SK-N-SH treated with all-trans-retinoic acid at 6 μM for 48 hours (cell line): ENCODE data around the gene KCNQ5.

ENCODE experiments used
- ATAC-seq: fragments of 200-7000 bp; cut with Tn5 transposase; 3 replicates; pipeline ENCODE4 v1.9.1; 2020; ENCODE audit warnings: mild to moderate bottlenecking, moderate library complexity
- ARNTL ChIP-seq: fragments of 450-650 bp; formaldehyde crosslinking; IDR thresholded peaks from 2 replicates; pipeline ENCODE4 v1.5.0; 2020; ENCODE audit warnings: low read depth, mild to moderate bottlenecking, moderate library complexity, borderline replicate concordance
- CSDC2 ChIP-seq: fragments of 250-450 bp; sonication (Bioruptor Pico); IDR thresholded peaks from 2 replicates; pipeline ENCODE4 v1.5.0; 2020; ENCODE audit warnings: mild to moderate bottlenecking, moderate library complexity
- ESRRG ChIP-seq: fragments of 250-450 bp; sonication (Bioruptor Pico); IDR thresholded peaks from 2 replicates; pipeline ENCODE4 v1.6.1; 2021; ENCODE audit warnings: mild to moderate bottlenecking
- GLIS3 ChIP-seq: fragments of 250-450 bp; sonication (Bioruptor Pico); IDR thresholded peaks from 2 replicates; pipeline ENCODE4 v1.5.0; 2020; ENCODE audit warnings: mild to moderate bottlenecking, moderate library complexity
- ISL1 ChIP-seq: fragments of 250-450 bp; sonication (Bioruptor Pico); IDR thresholded peaks from 2 replicates; pipeline ENCODE4 v2.1.2; 2022; ENCODE audit warnings: mild to moderate bottlenecking, moderate library complexity
- OSR1 ChIP-seq: fragments of 250-450 bp; sonication (Bioruptor Pico); IDR thresholded peaks from 2 replicates; pipeline ENCODE4 v1.8.0; 2022; ENCODE audit warnings: moderate library complexity, mild to moderate bottlenecking, inconsistent platforms
- PPARA ChIP-seq: fragments of 250-450 bp; sonication (Bioruptor Pico); IDR thresholded peaks from 2 replicates; pipeline ENCODE4 v1.5.0; 2020; ENCODE audit warnings: mild to moderate bottlenecking, borderline replicate concordance
- RARB ChIP-seq: fragments of 250-450 bp; sonication (Bioruptor Pico); IDR thresholded peaks from 2 replicates; pipeline ENCODE4 v1.8.0; 2021; ENCODE audit warnings: mild to moderate bottlenecking, moderate library complexity
- SNAI2 ChIP-seq: fragments of 250-450 bp; sonication (Bioruptor Pico); IDR thresholded peaks from 2 replicates; pipeline ENCODE4 v1.5.0; 2020; ENCODE audit warnings: mild to moderate bottlenecking, moderate library complexity
- TCF4 ChIP-seq: fragments of 250-450 bp; sonication (Bioruptor Pico); IDR thresholded peaks from 2 replicates; pipeline ENCODE4 v1.8.0; 2021; ENCODE audit warnings: mild to moderate bottlenecking, moderate library complexity, borderline replicate concordance
- TOX ChIP-seq: fragments of 250-450 bp; sonication (Bioruptor Pico); IDR thresholded peaks from 2 replicates; pipeline ENCODE4 v1.8.0; 2021; ENCODE audit warnings: mild to moderate bottlenecking, moderate library complexity, borderline replicate concordance
- ZC3H10 ChIP-seq: fragments of 250-450 bp; sonication (Bioruptor Pico); IDR thresholded peaks from 2 replicates; pipeline ENCODE4 v1.5.1; 2021; ENCODE audit warnings: mild to moderate bottlenecking, moderate library complexity
- ZFP30 ChIP-seq: fragments of 450-650 bp; formaldehyde crosslinking; IDR thresholded peaks from 2 replicates; pipeline ENCODE4 v1.5.0; 2022; ENCODE audit warnings: mild to moderate bottlenecking, moderate library complexity
- ZNF565 ChIP-seq: fragments of 450-650 bp; formaldehyde crosslinking; conservative IDR thresholded peaks from 2 replicates; pipeline ENCODE4 v1.5.0; 2020; ENCODE audit warnings: low read depth, mild to moderate bottlenecking, moderate library complexity
- ZNF70 ChIP-seq: fragments of 450-650 bp; formaldehyde crosslinking; IDR thresholded peaks from 2 replicates; pipeline ENCODE4 v1.5.0; 2020; ENCODE audit warnings: mild to moderate bottlenecking, moderate library complexity
- ZNF8 ChIP-seq: fragments of 450-650 bp; formaldehyde crosslinking; IDR thresholded peaks from 2 replicates; pipeline ENCODE4 v1.5.0; 2020; ENCODE audit warnings: mild to moderate bottlenecking, moderate library complexity
- TF ChIP-seq, protein P1 (sequence below): fragments of 250-450 bp; sonication (Bioruptor Pico); IDR thresholded peaks from 2 replicates; pipeline ENCODE4 v1.5.0; 2020; ENCODE audit warnings: mild to moderate bottlenecking, moderate library complexity
- TF ChIP-seq, protein P2 (sequence below): fragments of 250-450 bp; sonication (Bioruptor Pico); IDR thresholded peaks from 2 replicates; pipeline ENCODE4 v1.5.1; 2020; ENCODE audit warnings: low read depth, mild to moderate bottlenecking, moderate library complexity
- TF ChIP-seq, protein P3 (sequence below): fragments of 250-450 bp; sonication (Bioruptor Pico); IDR thresholded peaks from 2 replicates; pipeline ENCODE4 v1.8.0; 2020; ENCODE audit warnings: mild to moderate bottlenecking, moderate library complexity, borderline replicate concordance
- TF ChIP-seq, protein P4 (sequence below): fragments of 250-450 bp; sonication (Bioruptor Pico); IDR thresholded peaks from 2 replicates; pipeline ENCODE4 v1.8.0; 2021; ENCODE audit warnings: low read depth, mild to moderate bottlenecking, moderate library complexity, borderline replicate concordance

The KCNQ5 gene

DNA sequence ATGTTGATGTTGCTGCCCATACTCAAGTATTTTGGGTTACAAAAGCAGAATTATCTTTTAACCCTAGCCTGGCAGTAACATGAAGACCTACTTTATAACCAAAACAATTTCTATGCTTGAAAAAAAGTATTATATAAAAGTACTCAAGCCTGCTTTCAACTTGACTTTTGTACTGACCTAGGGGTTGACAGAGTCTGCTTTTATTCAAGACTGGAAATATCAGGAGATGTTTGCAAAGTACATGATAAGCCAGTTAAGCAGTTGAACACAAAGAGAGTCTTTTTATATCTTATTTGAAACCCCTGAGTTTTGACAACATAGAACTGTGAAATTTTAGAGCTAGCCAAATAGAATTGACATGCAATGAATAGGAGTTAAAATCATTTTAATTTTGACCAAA is 159.8 kb downstream of the KCNQ5 start:
- no peak for ATAC-seq
- TF ChIP-seq TCF4 (CRISPR knock-in tag), result no peak
- TF ChIP-seq, protein P1, sequence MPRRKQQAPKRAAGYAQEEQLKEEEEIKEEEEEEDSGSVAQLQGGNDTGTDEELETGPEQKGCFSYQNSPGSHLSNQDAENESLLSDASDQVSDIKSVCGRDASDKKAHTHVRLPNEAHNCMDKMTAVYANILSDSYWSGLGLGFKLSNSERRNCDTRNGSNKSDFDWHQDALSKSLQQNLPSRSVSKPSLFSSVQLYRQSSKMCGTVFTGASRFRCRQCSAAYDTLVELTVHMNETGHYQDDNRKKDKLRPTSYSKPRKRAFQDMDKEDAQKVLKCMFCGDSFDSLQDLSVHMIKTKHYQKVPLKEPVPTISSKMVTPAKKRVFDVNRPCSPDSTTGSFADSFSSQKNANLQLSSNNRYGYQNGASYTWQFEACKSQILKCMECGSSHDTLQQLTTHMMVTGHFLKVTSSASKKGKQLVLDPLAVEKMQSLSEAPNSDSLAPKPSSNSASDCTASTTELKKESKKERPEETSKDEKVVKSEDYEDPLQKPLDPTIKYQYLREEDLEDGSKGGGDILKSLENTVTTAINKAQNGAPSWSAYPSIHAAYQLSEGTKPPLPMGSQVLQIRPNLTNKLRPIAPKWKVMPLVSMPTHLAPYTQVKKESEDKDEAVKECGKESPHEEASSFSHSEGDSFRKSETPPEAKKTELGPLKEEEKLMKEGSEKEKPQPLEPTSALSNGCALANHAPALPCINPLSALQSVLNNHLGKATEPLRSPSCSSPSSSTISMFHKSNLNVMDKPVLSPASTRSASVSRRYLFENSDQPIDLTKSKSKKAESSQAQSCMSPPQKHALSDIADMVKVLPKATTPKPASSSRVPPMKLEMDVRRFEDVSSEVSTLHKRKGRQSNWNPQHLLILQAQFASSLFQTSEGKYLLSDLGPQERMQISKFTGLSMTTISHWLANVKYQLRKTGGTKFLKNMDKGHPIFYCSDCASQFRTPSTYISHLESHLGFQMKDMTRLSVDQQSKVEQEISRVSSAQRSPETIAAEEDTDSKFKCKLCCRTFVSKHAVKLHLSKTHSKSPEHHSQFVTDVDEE (CRISPR knock-in tag), result no peak
- no peak for TF ChIP-seq GLIS3 (CRISPR knock-in tag)
- TF ChIP-seq PPARA (CRISPR knock-in tag), result no peak
- TF ChIP-seq, protein P2, sequence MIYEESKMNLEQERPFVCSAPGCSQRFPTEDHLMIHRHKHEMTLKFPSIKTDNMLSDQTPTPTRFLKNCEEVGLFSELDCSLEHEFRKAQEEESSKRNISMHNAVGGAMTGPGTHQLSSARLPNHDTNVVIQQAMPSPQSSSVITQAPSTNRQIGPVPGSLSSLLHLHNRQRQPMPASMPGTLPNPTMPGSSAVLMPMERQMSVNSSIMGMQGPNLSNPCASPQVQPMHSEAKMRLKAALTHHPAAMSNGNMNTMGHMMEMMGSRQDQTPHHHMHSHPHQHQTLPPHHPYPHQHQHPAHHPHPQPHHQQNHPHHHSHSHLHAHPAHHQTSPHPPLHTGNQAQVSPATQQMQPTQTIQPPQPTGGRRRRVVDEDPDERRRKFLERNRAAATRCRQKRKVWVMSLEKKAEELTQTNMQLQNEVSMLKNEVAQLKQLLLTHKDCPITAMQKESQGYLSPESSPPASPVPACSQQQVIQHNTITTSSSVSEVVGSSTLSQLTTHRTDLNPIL (CRISPR knock-in tag), result no peak
- no peak for TF ChIP-seq TOX
- no peak for TF ChIP-seq ZFP30 (CRISPR knock-in tag)
- TF ChIP-seq RARB (CRISPR knock-in tag), result no peak
- no peak for TF ChIP-seq ZNF70 (CRISPR knock-in tag)
- no peak for TF ChIP-seq ARNTL (CRISPR knock-in tag)
- TF ChIP-seq SNAI2 (CRISPR knock-in tag), result no peak
- TF ChIP-seq ZNF565 (CRISPR knock-in tag), result no peak
- TF ChIP-seq ZC3H10 (CRISPR knock-in tag), result no peak
- no peak for TF ChIP-seq OSR1 (CRISPR knock-in tag)
- no peak for TF ChIP-seq ESRRG (CRISPR knock-in tag)
- TF ChIP-seq, protein P3, sequence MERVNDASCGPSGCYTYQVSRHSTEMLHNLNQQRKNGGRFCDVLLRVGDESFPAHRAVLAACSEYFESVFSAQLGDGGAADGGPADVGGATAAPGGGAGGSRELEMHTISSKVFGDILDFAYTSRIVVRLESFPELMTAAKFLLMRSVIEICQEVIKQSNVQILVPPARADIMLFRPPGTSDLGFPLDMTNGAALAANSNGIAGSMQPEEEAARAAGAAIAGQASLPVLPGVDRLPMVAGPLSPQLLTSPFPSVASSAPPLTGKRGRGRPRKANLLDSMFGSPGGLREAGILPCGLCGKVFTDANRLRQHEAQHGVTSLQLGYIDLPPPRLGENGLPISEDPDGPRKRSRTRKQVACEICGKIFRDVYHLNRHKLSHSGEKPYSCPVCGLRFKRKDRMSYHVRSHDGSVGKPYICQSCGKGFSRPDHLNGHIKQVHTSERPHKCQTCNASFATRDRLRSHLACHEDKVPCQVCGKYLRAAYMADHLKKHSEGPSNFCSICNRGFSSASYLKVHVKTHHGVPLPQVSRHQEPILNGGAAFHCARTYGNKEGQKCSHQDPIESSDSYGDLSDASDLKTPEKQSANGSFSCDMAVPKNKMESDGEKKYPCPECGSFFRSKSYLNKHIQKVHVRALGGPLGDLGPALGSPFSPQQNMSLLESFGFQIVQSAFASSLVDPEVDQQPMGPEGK (CRISPR knock-in tag), result no peak
- TF ChIP-seq ZNF8, result no peak
- TF ChIP-seq, all 23 proteins: peak for 0

DNA sequence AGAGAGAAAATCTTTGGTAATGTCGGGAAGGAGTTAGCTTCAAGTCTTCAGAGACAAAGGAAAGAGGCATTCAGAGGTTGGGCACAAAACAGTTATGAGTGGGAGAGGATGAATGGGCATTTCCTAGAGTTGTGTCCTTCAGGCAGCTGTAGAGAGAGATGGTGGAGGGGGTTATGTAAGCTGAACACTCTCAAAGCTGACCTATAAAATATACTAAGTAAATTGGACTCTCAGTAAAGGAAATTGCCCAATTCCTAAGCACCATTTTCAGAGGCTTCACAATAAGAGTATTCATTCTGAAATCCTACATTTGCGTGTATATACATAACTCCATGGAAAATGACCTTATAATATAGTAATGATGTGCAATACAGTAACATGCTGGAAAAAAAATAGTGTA is 161.2 kb downstream of the KCNQ5 start:
- ATAC-seq, result no peak
- TF ChIP-seq, protein P3 (CRISPR knock-in tag), result no peak
- TF ChIP-seq, protein P4, sequence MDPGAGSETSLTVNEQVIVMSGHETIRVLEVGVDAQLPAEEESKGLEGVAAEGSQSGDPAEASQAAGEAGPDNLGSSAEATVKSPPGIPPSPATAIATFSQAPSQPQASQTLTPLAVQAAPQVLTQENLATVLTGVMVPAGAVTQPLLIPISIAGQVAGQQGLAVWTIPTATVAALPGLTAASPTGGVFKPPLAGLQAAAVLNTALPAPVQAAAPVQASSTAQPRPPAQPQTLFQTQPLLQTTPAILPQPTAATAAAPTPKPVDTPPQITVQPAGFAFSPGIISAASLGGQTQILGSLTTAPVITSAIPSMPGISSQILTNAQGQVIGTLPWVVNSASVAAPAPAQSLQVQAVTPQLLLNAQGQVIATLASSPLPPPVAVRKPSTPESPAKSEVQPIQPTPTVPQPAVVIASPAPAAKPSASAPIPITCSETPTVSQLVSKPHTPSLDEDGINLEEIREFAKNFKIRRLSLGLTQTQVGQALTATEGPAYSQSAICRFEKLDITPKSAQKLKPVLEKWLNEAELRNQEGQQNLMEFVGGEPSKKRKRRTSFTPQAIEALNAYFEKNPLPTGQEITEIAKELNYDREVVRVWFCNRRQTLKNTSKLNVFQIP (CRISPR knock-in tag), result no peak
- TF ChIP-seq CSDC2 (CRISPR knock-in tag), result no peak

DNA sequence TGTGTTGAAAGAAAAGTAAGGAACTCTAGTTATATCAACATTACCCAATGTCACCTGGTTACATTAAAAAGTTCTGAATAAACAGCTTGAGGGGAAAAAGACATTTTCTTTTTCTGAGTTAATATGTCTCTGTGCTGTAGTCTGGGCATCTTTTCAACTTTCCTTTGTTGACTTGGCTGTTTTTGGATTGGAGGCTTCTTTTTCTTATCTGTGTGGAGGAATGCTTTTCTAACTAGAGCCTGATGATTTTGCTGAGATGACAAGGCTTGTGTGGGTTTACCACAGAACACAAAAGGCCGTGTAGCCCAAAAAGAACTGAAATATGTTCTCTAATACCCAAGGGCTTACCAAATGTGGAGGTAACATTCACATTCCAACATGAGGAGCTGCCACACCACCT is 161.8 kb downstream of the KCNQ5 start:
- TF ChIP-seq GLIS3 (CRISPR knock-in tag) (no peak), ZC3H10 (CRISPR knock-in tag) (no peak), ISL1 (peak; percentile 27)
- ATAC-seq, result no peak

DNA sequence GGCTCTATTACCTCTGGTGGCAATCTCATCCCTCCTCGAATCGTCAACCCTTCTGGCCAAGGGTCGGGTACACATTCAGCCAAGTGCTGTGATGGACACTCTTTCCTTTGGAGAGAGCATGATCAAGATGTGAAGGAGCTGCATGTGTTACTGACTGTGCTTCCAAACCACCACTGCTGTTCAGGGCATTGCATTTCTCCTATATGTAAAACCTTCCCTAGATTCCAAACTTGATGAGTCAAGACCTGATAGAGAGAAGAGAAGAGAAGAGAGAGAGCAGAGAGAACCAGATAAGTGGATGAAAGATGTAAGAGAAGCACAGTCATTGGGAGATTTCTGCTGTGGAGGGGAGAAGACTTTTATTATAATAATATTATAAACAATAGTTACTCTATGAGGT is 162.2 kb downstream of the KCNQ5 start:
- ATAC-seq, result no peak

More for the DNA sequence above, 162.2 kb downstream of the KCNQ5 start:
- TF ChIP-seq ISL1 (no peak), TOX (no peak), ZFP30 (CRISPR knock-in tag) (no peak), OSR1 (CRISPR knock-in tag) (no peak), TCF4 (CRISPR knock-in tag) (no peak), ZNF70 (CRISPR knock-in tag) (no peak)
- TF ChIP-seq, protein P2 (CRISPR knock-in tag), result no peak
- TF ChIP-seq, protein P1 (CRISPR knock-in tag), result no peak
- TF ChIP-seq, protein P4 (CRISPR knock-in tag), result no peak
